Fibroblast of villous mesenchyme (primary cell): Measurements from ENCODE around the gene MEGF9. TPM values are rescaled to one million over a fixed set of nuclear protein-coding genes. Genes with fewer than 3 reads are reported as not detected.
"Not testable (repeated sequence)": the region's sequence is repeated elsewhere in the genome, so short reads cannot be mapped to it uniquely, and the experiment has no call there.

ENCODE experiments used
- DNase-seq: peaks from one replicate; pipeline ENCODE4 v3.0.0-alpha.2; 2010; ENCODE audit warnings: low read depth
- H3K4me3 ChIP-seq: 2 replicates; pipeline ENCODE4 v1.5.1; 2011; ENCODE audit warnings: low read depth, mild to moderate bottlenecking, low read length
- total RNA-seq: library from RNA; depleted of rRNA; stranded (reverse); fragments of >200 nt; gene quantifications from 2 replicates; pipeline ENCODE4 v1.2.3, GENCODE V29; 2012
- TF ChIP-seq, protein P1 (sequence below): IDR thresholded peaks from 2 replicates; pipeline ENCODE4 v1.5.1; 2012; ENCODE audit warnings: low read depth, mild to moderate bottlenecking, low read length; ENCODE audit not compliant: insufficient read depth

Gene MEGF9
- total RNA-seq, 1 donor = 4.3 TPM

DNA sequence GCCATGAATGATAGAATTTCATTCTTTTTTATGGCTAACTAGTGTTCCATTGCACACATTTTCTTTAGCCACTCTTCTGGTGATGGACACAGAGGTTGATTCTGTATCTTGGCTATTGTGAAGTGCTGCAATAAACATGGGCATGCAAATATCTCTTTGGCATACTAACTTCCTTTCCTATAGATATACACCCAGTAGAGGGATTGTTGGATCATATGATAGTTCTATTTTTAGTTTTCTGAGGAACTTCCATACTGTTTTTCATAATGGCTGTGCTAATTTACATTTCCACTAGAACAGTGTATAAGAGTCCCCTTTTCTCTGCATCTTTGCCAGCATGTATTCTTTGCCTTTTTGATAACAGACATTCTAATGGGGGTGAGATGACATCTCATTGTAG, 83.9 kb downstream of the MEGF9 start:
- DNase-seq = no peak
- TF ChIP-seq, protein P1, sequence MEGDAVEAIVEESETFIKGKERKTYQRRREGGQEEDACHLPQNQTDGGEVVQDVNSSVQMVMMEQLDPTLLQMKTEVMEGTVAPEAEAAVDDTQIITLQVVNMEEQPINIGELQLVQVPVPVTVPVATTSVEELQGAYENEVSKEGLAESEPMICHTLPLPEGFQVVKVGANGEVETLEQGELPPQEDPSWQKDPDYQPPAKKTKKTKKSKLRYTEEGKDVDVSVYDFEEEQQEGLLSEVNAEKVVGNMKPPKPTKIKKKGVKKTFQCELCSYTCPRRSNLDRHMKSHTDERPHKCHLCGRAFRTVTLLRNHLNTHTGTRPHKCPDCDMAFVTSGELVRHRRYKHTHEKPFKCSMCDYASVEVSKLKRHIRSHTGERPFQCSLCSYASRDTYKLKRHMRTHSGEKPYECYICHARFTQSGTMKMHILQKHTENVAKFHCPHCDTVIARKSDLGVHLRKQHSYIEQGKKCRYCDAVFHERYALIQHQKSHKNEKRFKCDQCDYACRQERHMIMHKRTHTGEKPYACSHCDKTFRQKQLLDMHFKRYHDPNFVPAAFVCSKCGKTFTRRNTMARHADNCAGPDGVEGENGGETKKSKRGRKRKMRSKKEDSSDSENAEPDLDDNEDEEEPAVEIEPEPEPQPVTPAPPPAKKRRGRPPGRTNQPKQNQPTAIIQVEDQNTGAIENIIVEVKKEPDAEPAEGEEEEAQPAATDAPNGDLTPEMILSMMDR = no peak
- H3K4me3 ChIP-seq = no peak overlapping the region

DNA sequence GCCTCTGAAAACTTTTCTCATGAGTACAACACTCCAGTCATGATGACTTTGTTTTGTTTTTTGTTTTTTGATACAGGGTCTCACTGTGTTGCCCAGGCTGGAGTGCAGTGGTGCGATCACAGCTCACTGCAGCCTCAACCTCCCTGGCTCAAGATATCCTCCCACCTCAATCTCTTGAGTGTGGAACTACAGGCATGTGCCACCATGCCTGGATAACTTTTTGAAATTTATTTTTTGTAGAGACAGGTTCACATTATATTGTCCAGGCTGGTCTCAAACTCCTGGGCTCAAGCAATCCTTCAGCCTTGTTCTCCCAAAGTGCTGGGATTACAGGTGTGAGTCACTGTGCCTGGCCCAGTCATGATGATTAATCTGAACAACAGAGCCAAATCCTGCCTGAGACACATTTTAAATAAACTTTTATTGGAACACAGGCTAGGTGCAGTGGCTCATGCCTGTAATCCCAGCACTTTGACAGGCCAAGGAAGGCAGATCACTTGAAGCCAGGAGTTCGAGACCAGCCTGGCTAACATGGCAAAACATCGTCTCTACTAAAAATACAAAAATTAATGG, 85.3 kb downstream of the MEGF9 start:
- not testable (repeated sequence) for H3K4me3 ChIP-seq, DNase-seq

DNA sequence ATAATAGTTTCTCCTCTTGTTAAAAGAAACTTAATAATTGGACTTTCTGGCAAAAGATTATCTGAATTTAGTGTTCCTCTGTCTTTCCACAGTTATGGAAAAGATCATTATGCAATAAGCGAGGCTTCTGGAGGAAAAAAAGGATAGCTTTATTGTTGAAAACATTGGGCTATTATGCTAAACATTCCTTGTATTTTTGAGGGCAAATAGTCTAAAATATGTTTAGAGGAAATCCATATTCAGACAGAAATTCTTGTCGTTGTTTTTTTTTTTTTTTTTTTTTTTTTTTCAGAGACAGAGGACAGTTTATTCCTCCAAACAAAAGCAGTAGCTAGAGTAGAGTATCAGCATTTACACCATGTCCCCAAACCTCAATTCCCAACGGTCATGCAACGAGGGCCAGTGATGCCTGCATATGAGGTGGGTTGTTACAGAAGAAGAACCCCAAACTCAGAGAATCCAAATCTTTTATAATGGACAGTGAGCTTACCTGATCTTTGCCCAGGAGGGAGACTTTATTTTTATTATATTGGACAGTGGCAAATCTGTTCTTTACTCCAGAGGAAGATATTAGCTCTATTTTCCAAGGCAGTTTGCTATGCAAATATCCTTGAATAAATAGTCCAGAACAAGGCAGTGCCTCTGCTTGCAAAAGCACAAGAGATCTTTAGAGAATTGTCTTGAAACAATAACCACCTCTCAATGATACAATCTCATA, 85.9 kb downstream of the MEGF9 start:
- no peak overlapping the region for H3K4me3 ChIP-seq
- no peak for DNase-seq
- TF ChIP-seq, protein P1 = no peak

- no peak for DNase-seq
- TF ChIP-seq, protein P1 = no peak
- H3K4me3 ChIP-seq = no peak overlapping the region
Observed at GRCh38 chr9:120627073-120627472, 87.2 kb downstream of the MEGF9 start.

DNA sequence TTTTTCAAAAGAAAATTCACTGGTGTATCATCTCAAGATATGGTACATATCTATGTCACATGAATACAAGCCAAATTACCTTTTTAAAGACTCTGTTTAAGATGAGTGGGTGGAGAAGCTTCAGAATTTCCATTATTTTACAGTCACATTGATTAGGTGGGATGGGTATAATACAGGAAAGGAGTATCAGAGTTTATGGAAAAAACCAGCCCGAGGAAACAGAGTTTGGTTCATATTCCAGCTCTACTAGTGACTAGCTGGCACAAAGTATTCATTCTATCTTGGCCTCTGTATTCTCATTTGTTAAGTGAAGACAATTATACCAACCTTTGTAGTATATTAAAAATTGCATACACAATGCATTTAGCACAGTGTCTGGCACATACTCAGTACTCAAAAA, 87.8 kb downstream of the MEGF9 start:
- TF ChIP-seq, protein P1 = no peak
- no peak overlapping the region for H3K4me3 ChIP-seq
- no peak for DNase-seq

DNA sequence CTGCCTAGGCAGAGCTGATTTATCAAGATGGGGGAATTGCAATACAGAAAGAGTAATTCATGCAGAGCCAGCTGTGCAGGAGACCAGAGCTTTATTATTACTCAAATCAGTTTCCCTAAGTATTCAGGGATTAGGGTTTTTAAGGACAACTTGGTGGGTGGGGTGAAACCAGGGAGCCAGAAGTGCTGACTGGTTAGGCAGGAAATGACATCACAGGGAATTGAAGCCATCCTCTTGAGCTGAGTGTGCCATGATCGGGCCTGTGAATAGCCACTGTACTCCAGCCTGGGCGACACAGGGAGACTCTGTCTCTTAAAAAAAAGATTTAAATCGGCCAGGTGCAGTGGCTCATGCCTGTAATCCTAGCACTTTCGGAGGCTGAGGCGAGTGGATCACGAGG, 89.0 kb downstream of the MEGF9 start:
- TF ChIP-seq, protein P1 = no peak
- DNase-seq = peak; percentile 12
- no peak overlapping the region for H3K4me3 ChIP-seq

DNA sequence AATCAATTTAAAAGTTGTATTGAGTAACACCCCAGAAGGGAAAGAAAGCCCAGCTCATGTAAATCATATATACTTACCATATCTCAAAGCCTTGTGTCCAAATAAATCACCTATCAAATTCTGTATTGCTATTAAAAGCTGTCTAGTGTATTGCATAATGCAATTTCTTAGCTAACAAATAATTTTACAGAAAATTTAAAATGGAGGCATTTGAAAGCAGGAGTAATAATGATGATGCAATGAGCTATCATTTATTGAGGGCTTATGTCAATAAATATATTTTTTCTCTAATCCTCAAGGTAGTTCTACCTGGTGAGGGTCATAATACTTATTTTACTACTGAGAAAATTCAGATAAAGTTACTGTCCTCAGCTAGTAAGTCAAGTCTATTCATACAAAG, 91.5 kb downstream of the MEGF9 start:
- DNase-seq = no peak
- H3K4me3 ChIP-seq = no peak overlapping the region
- TF ChIP-seq, protein P1 = no peak
